ENCODE data around the gene ZNF506.
A peak's percentile ranks its signal among the peaks of the same experiment; 100 is the strongest.
"Not testable (repeated sequence)": the region's sequence is repeated elsewhere in the genome, so short reads cannot be mapped to it uniquely, and the experiment has no call there.

Gene ZNF506

DNA sequence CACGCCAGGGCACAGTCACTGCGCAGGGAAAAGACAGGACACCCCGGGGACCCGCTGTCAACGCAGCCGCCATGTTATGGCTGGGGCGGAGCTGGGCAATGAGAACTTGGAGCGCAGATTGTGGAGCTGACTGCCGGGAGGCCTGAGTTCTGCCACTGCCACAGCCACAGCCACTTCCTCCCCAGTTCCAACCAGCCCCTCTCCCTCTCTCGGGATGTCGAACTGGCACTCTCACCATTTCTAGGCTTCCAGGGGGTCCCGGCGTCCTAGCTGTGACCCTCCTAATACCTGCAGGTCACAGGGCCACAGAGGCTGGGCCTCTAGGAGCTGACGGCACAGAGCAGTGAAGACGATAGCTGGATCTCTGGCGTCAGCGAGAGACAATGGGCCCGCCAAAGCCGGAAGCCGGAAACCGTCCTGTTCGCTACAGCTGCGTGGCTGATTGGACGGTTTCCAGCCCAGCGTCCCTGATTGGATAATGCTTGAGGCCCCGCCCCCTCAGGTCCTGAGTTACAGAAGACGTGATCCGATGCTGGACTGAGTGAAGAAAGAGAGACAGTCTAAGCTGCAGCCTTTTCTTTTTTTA is at the start of gene ZNF506:
ZNF506 (minus strand) TSS at position 385 of the 586 bp plus-strand sequence; CDS start at position 238, 147 bp downstream.
- DNase-seq: peak; percentile 75

DNA sequence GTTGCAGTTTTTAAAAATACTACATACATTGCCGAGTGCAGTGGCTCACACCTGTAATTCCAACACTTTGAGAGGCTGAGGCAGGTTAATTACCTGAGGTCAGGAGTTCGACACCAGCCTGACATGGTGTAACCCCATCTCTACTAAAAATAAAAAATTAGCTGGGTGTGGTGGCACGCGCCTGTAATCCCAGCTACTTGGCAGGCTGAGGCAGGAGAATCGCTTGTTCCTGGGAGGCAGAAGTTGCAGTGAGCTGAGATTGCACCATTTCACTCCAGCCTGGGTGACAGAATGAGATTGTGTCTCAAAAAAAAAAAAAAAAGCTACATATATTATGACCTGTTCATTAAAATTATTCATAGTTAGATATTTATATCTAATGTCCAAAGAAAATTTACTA is 48.5 kb upstream of the ZNF506 start:
- DNase-seq: not testable (repeated sequence)

DNA sequence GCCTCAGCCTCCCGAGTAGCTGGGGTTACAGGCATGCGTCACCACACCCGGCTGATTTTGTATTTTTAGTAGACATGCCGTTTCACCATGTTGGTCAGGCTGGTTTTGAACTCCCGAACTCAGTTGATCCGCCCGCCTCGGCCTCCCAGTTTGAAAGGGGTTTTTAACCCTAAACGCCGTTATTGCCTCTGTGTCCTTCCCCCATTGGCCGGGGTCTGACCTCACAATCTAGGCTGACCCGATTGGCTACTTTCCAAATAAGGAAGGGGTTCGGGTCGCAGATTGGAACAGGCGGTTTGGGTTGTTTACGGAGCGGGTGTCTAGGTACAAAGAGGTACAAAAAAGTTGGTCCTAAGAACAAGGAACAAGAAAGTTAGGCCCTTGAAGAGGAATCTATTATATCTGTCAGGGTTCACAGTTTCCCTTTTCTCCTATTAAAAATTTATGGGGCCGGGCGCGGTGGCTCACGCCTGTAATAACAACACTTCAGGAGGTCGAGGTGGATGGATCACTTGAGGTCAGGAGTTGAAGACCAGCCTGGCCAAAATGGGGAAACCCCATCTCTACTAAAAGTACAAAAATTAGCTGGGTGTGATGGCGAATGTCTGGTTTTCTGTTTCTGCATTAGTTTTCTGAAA is 45.2 kb upstream of the ZNF506 start:
- DNase-seq: no peak

DNA sequence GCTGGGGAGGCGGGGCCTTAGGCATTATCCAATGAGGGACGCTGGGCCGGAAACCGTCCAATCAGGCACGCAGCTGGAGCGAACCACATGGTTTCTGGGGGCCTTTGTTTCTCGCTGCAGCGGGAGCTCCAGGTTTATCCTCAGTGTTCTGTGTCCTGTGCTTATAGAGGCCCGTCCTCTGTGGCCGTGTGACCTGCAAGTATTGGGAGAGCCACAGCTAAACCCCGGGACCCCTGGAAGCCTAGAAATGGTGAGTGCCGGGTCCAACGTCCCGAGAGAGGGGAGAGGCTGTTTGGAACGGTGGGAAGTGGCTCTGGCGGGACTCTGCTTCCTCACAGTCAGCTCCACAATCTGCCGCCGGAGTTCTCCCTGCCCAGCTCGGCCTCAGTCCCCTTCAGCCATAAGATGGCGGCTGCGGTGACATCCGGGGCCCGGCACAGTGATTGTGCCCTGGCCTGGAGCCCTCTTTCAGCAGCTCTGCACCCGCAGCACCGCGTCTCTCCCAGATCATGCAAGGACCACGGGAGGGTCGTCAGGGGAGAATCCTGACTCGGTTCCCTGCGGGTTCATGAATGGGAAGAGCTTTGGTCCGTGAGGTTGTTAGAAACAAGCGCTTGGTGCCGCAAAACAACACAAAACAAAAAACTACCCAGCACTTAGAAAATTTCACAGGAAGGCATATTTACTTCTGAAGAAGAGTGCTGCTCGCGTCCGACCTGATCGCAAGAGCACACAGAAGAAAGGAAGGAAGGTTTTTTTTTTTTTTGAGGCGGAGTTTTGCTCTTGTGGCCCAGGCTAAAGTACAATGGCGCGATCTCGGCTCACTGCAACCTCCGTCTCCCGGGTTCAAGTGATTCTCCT is 44.4 kb upstream of the ZNF506 start, which contains the start of gene ZNF253:
ZNF253 (plus strand) TSS at position 133 of the 861 bp plus-strand sequence; CDS start at position 248, 115 bp downstream.
- DNase-seq: peak; percentile 89

DNA sequence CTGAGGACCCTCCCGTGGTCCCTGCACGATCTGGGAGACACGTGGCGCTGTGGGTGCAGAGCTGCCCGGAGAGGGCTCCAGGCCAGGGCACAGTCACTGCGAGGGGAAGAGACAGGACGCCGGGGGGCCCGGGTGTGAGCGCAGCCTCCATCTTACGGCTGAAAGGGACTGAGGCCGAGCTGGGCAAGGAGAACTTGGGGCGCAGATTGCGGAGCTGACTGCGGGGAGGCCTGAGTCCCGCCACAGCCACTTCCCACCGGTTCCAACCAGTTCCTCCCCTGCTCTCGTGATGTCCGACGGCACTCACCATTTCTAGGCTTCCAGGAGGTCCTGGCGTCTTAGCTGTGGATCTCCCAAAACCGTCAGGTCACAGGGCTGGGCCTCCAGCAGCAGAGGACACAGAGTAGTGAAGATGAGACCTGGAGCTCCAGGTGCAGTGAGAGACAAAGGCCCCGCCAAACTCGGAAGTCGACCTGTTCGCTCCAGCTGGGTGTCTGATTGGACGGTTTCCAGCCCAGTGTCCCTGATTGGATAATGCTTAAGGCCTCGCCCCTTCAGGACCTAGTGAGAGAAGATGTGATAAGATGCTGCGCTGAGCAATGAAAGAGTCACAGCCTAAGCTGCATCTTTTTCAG is 39.3 kb upstream of the ZNF506 start:
- DNase-seq: no peak

DNA sequence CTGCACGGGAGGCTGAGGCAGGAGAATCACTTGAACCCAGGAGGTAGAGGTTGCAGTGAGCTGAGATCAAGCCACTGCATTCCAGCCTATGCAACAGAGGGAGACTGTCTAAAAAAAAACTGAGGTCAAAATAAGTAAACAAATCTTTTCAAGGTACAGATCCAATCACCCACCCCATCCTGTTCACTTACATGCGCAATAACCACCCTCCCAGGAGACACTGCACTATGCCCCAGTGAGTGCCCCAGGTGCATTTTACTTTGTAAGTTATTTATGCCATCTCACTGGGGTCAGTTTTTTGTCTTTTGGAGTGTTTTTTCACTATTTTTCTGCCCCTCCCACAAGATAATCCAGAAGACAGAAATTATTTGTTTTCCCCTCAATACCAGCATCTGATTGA is 37.2 kb upstream of the ZNF506 start:
- DNase-seq: no peak

DNA sequence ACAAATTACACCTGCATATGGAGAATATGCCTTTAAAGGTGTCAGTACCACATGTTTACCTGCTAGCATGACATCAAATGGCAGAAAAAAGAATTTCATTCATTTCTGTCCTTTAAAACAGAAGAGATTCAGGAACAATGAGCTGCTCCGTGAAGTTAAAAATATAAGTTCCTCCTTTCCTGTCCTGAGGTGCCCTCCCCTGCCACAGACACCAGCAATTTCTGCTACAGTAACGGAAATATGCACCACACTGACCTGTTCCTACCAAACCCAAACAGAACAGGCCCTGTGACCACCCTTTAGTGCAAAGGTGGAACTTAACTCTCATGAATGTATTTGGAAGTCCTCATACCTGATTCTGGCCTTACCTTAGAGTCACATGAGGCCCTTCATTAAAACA is 30.2 kb upstream of the ZNF506 start:
- DNase-seq: not testable (repeated sequence)

DNA sequence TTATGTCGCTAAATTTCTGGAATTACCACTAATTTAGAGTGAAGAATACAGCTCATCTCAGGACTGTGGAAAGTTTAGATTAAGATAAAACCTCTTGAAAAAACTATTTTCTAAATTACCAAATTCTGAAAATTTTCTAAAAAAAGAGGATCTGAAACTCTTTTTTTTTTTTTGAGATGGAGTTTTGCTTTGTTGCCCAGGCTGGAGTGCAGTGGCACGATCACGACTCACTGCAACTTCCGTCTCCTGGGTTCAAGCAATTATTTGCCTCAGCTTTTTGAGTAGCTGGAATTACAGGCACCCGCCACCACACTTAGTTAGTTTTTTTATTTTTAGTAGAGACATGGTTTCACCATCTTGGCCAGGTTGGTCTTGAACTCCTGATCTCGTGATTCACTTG is 27.5 kb upstream of the ZNF506 start:
- DNase-seq: no peak

DNA sequence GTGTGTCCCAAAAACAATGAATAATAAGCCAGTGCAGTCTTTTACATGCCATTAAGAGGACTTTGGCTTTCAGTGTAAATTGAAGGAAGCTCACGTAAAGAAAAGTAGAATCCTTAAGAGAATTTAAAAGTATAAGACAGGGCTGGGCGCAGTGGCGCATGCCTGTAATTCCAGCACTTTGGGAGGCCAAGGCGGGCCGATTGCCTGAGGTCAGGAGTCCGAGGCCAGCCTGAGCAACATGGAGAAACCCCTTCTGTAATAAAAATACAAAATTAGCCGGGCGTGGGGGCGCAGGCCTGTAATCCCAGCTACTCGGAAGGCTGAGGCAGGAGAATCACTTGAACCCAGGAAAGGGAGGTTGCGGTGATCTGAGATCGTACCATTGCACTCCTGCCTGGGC is 26.2 kb upstream of the ZNF506 start:
- DNase-seq: no peak

DNA sequence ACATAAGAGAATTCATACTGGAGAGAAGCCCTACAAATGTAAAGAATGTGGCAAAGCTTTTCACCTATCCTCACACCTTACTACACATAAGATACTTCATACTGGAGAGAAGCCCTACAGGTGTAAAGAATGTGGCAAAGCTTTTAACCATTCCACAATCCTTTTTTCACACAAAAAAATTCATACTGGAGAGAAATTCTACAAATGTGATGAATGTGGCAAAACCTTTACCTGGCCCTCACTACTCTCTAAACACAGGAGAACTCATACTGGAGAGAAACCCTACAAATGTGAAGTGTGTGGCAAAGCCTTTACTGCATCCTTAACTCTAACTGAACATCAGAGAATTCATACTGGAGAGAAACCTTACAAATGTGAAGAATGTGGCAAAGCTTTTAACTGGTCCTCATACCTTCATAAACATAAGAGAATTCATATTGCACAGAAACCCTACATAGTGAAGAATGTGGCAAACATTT is 14.0 kb upstream of the ZNF506 start:
- DNase-seq: no peak

DNA sequence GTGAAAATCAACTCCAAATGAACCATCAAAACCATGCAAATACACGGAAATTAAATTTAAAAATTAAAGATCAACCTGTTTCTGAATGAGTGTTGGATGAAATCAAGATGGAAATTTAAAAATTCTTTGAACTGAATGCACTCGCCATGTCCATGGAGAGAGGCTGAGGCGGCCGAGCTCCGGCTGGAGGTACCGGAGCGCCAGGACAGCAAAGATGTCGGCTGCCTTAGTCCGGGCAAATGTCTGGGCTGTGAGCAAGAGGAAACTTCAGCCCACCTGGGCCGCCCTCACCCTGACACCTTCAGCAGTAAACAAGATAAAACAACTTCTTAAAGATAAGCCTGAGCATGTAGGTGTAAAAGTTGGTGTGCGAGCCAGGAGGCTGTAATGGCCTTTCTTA is 5.3 kb upstream of the ZNF506 start:
- DNase-seq: no peak

DNA sequence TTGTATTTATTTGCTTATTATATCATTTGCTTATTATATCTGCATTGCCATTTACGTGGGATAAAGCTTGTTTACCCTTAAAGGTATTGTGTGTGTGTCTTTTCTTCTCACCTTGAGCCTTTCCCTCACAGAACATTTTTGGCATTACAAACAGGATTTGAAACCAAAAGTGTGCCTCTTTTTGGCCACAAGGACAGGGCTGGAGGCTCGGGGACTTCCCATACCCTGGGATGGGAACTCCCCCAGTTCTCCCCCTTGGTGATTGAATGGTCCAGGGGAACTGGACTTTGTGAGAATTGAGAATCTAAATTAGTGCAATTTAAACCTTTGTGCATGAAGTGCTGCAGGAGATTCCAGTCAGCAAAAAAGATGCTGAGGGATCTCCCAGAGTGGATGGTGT is 2.4 kb upstream of the ZNF506 start:
- no peak for DNase-seq

DNA sequence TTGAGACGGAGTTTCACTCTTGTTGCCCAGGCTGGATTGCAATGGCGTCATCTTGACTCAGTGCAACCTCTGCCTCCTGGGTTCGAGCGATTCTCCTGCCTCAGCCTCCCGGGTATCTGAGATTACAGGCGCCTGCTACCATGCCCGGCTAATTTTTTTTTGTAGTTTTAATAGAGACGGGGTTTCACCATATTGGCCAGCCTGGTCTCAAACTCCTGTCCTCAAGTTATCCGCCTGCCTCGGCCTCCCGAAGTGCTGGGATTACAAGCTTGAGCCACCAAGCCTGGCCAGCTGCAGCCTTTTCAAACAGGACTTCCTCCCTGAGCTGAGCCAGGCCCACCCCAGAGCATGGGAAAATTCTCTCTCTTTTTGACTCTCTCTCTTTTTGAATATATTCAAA is 426 bp upstream of the ZNF506 start:
- DNase-seq: not testable (repeated sequence)

DNA sequence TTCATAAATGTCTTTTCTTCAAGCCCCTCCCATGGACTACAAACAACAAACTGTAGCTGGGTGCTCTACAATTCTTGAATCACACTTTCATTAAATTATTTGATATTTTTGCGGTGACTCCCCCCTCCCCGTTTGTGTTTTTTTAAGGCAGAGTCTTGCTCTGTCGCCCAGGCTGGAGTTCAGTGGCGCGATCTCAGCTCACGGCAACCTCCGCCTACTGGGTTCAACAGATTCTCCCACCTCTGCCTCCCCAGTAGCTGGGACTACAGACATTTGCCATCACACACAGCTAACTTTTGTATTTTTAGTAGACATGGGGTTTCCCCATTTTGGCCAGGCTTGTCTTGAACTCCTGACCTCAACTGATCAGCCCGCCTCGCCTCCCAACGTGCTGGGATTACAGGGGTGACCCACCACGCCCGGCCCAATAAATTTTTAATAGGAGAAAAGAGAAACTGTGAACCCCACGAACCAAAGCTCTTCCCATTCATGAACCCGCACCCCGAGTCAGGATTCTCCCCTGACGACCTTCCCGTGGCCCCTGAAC is 703 bp downstream of the ZNF506 start:
- no peak for DNase-seq

DNA sequence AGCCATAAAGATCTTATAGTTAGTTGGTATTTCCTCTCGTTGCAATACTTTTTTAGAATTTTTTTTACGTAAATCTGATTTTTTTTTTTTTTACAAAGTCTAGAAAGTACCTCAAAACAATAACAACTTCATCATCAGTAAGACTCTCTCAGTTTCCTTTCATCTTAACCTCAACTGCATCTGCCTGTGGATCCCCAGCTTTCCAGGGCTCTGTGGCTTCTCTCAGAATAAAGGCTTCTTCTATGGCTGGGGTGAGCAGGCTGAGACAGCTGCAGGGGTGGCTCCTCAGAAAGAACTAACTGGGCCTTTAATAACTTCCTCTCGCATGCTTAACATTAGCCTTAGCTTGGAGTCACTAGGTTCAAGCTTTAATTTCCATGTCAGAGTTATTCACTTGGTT is 4.2 kb downstream of the ZNF506 start:
- no peak for DNase-seq

DNA sequence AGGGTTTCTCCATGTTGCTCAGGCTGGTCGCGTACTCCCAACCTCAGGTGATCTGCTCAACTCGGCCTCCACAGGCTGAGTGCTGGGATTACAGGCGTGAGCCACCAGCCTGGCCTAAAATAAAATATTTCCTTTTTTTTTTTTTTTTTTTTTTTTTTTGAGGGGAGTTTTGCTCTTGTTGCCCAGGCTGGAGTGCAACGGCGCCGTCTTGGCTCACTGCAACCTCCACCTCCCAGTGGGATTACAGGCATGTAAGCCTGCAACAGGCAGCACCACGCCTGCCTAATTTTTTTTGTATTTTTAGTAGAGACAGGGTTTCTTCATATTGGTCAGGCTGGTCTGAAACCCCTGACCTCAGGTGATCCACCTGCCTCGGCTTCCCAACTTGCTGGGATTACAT is 4.9 kb downstream of the ZNF506 start:
- DNase-seq: no peak

DNA sequence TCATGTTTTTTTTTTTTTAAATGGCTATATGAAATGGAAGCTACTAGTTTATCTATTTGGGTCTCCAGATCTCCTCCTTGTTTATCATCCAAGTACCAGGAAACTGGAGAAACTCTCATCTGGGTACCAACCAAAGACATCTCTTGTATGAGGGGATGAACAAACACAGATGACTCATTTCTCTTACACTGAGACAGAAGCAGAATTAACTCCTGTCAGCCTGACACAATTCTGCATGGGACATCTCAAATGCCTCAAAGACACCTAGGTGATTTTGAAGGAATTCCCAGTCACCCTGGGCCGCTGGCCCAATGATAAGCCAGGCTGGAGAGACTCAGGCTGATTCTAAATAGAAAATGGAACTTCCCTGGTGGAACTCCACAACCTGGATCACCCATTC is 9.6 kb downstream of the ZNF506 start:
- DNase-seq: not testable (repeated sequence)

DNA sequence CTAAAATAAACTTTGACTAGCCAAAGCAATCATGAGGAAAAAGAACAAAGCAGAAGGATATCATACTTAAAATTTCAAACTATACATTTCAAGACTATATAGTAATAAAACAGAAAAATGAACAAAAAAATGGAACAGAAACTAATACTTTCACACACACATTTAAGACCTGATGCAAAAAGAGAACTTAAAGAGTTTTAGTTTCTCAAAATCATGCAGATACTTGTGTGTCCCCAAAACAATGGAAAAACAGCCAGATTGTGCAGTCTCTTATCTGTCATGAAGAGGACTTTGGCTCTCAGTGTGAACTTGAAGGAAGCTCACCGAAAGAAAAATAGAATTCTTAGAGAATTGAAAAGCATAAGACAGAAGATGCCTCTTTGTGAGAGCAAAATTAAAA is 16.1 kb downstream of the ZNF506 start:
- no peak for DNase-seq

DNA sequence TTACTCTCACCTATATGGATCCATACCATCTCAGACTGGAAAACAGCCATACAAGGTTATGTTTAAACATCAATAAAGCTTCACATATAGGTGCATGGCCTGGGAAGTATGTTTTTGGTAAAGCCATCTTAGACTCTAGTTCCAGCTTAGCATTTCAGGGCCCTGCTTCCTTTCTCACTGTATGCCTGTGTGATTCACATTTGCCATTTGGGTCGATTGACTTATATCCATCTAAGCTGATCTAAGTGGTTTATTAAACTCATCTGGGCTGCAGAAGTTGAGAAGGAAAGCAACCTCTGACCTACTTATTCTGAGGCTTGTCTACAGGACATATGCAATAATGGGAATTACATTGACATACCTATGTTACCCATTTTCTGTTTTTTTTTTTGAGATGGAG is 33.5 kb downstream of the ZNF506 start:
- DNase-seq: no peak

DNA sequence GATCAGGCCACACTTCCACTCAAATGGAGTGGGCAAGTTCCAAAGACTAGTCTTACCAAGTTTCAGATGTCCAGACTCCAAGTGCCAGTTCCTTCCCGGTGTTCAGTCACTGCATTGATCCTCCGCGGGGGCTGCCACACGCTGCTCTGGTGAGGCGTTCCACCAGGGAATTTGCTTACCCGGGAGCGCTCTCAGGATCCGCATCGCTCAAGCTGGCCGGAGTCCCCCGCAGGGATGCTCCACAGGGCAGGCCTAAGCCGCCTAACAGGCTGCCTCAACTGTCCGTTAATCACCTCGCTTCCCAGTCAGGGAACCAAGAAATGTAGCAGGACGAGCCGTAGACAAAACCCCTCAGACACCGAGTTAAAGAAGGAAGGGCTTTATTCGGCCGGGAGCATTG is 36.1 kb downstream of the ZNF506 start:
- not testable (repeated sequence) for DNase-seq

DNA sequence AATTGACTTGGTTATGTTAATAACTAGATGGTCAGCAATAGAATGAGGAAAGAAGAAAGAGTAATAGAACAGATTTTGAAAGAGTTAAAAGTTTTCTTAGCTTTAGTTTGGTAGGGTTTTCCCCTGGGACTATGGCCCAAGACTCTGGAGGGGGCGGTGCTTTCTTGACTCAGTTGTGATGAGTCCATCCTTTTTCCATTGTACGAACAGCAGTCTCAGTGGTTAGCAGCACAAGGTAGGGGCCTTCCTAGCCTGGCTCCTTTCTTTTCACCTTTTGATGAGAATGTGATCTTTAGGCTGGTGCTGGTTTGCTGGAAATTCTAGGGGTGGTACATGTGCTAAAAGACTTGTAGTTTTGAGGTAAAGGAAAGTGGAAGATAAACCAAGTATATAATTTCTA is 38.8 kb downstream of the ZNF506 start:
- no peak for DNase-seq

DNA sequence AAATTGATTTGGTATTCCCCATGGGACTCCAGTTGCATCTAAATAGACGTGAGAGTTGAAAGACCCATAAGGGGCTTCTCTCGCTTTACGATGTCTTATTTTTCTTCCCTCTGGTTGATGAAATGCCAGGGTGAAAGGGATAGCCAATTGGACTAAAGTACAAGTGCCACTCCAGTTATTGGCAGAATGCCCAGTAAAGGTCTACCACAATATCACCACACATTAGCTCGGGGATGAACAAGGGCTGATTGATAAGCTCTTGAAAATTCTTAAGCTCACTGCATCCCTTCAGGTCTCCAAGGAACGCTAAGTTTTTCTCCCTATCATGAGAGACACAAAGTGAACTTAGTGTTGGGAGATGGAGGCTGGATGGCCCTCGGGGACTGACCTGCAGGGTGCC is 39.8 kb downstream of the ZNF506 start:
- not testable (repeated sequence) for DNase-seq

DNA sequence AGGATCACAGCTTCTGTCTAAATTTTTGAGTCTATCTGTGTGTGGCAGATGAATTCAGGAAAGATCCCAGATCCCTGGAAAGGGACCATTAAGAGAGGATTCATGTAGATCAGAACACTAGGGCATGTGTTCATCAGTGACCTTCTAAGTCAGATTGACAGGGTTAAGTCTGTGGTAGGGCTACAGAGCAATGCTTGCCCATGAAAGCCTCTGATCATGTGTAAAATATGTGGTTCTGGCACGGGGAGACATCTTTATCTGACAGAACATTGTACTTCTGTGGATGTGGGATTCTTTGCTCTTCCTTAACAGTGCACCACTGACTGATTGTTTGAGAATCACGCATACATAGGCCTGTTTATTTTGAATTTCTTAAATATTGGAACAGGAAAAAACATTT is 42.9 kb downstream of the ZNF506 start:
- DNase-seq: no peak
